ENCODE measurements around the gene ANTXR2.

Gene ANTXR2

GRCh38 chr4:79881407-79881806, 191.6 kb downstream of the ANTXR2 start:
- no peak for DNase-seq (ENCODE audit: low read depth)
- no peak for TF ChIP-seq CTCF (conservative IDR thresholded peaks at IDR 0.05; ENCODE audit: low read depth, low read length)
- no peak overlapping the region for H3K4me3 ChIP-seq (ENCODE audit: low read depth, low read length)

- no peak for TF ChIP-seq CTCF (conservative IDR thresholded peaks at IDR 0.05; ENCODE audit: low read depth, low read length)
- no peak overlapping the region for H3K4me3 ChIP-seq (ENCODE audit: low read depth, low read length)
- no peak for DNase-seq (ENCODE audit: low read depth)
Measured at GRCh38 chr4:79877511-79877910, 195.5 kb downstream of the ANTXR2 start.

- no peak for TF ChIP-seq CTCF (conservative IDR thresholded peaks at IDR 0.05; ENCODE audit: low read depth, low read length)
- no peak for DNase-seq (ENCODE audit: low read depth)
Measured at GRCh38 chr4:79875344-79875899, 197.6 kb downstream of the ANTXR2 start.

GRCh38 chr4:79874197-79874596, 198.8 kb downstream of the ANTXR2 start:
- no peak for TF ChIP-seq CTCF (conservative IDR thresholded peaks at IDR 0.05; ENCODE audit: low read depth, low read length)
- DNase-seq (ENCODE audit: low read depth) = no peak
- no peak overlapping the region for H3K4me3 ChIP-seq (ENCODE audit: low read depth, low read length)

More at GRCh38 chr4:79875344-79875899, 197.6 kb downstream of the ANTXR2 start:
- H3K4me3 ChIP-seq (ENCODE audit: low read depth, low read length) = no peak overlapping the region

GRCh38 chr4:79872738-79873137, 200.3 kb downstream of the ANTXR2 start:
- no peak for DNase-seq (ENCODE audit: low read depth)
- no peak overlapping the region for H3K4me3 ChIP-seq (ENCODE audit: low read depth, low read length)
- no peak for TF ChIP-seq CTCF (conservative IDR thresholded peaks at IDR 0.05; ENCODE audit: low read depth, low read length)

- no peak overlapping the region for H3K4me3 ChIP-seq (ENCODE audit: low read depth, low read length)
- no peak for TF ChIP-seq CTCF (conservative IDR thresholded peaks at IDR 0.05; ENCODE audit: low read depth, low read length)
- DNase-seq (ENCODE audit: low read depth) = no peak
Measured at GRCh38 chr4:79871961-79872360, 201.1 kb downstream of the ANTXR2 start.

- no peak for TF ChIP-seq CTCF (conservative IDR thresholded peaks at IDR 0.05; ENCODE audit: low read depth, low read length)
- H3K4me3 ChIP-seq (ENCODE audit: low read depth, low read length) = no peak overlapping the region
- DNase-seq (ENCODE audit: low read depth) = no peak
Measured at GRCh38 chr4:79869597-79870237, 203.3 kb downstream of the ANTXR2 start.

Data from choroid plexus epithelial cell (primary cell).